ENCODE data around the gene CLSTN3.
A peak's percentile ranks its signal among the peaks of the same experiment; 100 is the strongest.
"Not testable (repeated sequence)": the region's sequence is repeated elsewhere in the genome, so short reads cannot be mapped to it uniquely, and the experiment has no call there.

The CLSTN3 gene

GRCh38 chr12:7103837-7104584, 26.2 kb upstream of the CLSTN3 start:
- DNase-seq (ENCODE audit: low spot score) = no peak

GRCh38 chr12:7106082-7106481, 24.1 kb upstream of the CLSTN3 start:
- DNase-seq (ENCODE audit: low spot score) = no peak

GRCh38 chr12:7107181-7107580, 23.0 kb upstream of the CLSTN3 start:
- not testable (repeated sequence) for DNase-seq (ENCODE audit: low spot score)

- DNase-seq (ENCODE audit: low spot score) = no peak
Measured at GRCh38 chr12:7107636-7108002, 22.6 kb upstream of the CLSTN3 start.

GRCh38 chr12:7108003-7108795, 22.0 kb upstream of the CLSTN3 start:
- DNase-seq (ENCODE audit: low spot score) = peak; percentile 75

- DNase-seq (ENCODE audit: low spot score) = peak; percentile 81
Measured at GRCh38 chr12:7108796-7109571, 21.2 kb upstream of the CLSTN3 start, which contains the start of gene C1RL. Gene C1RL (minus strand): TSS chr12:7109214. CDS start chr12:7109180, 34 bp downstream.

- no peak for DNase-seq (ENCODE audit: low spot score)
Measured at GRCh38 chr12:7109572-7109920, 20.6 kb upstream of the CLSTN3 start.

GRCh38 chr12:7110661-7111060, 19.5 kb upstream of the CLSTN3 start:
- no peak for DNase-seq (ENCODE audit: low spot score)

- no peak for DNase-seq (ENCODE audit: low spot score)
Measured at GRCh38 chr12:7112041-7112440, 18.1 kb upstream of the CLSTN3 start.

- DNase-seq (ENCODE audit: low spot score) = peak; percentile 73
Measured at GRCh38 chr12:7113389-7113871, 16.7 kb upstream of the CLSTN3 start.

- DNase-seq (ENCODE audit: low spot score) = no peak
Measured at GRCh38 chr12:7114008-7114407, 16.2 kb upstream of the CLSTN3 start.

- DNase-seq (ENCODE audit: low spot score) = no peak
Measured at GRCh38 chr12:7114851-7115250, 15.3 kb upstream of the CLSTN3 start.

GRCh38 chr12:7116196-7116595, 14.0 kb upstream of the CLSTN3 start:
- no peak for DNase-seq (ENCODE audit: low spot score)

- no peak for DNase-seq (ENCODE audit: low spot score)
Measured at GRCh38 chr12:7116916-7117315, 13.3 kb upstream of the CLSTN3 start.

GRCh38 chr12:7117670-7118069, 12.5 kb upstream of the CLSTN3 start:
- DNase-seq (ENCODE audit: low spot score) = no peak

GRCh38 chr12:7118881-7119280, 11.3 kb upstream of the CLSTN3 start:
- no peak for DNase-seq (ENCODE audit: low spot score)

GRCh38 chr12:7120166-7120565, 10.0 kb upstream of the CLSTN3 start:
- no peak for DNase-seq (ENCODE audit: low spot score)

GRCh38 chr12:7121324-7121723, 8.8 kb upstream of the CLSTN3 start:
- DNase-seq (ENCODE audit: low spot score) = no peak

GRCh38 chr12:7122811-7123769, 7.1 kb upstream of the CLSTN3 start:
- DNase-seq (ENCODE audit: low spot score) = no peak

- no peak for DNase-seq (ENCODE audit: low spot score)
Measured at GRCh38 chr12:7123806-7124522, 6.2 kb upstream of the CLSTN3 start.

Measured in AG08396 (cell line).